Testis (tissue), 2 donors: Measurements from ENCODE around the gene ATP13A1.

Experiments
- CTCF ChIP-seq, 3 experiments: fragments of 450-650 bp in 2 of 3; fragments of 200-600 bp in 1 of 3; sonication (generic) in 1 of 3; IDR thresholded peaks; one replicate each; pipeline ENCODE4 v1.5.1; 2016 to 2019; ENCODE audit warnings: antibody characterized with exemption in 3 of 3, mild to moderate bottlenecking in 2 of 3, moderate library complexity in 1 of 3
- POLR2A ChIP-seq: fragments of 450-650 bp; IDR thresholded peaks from one replicate; pipeline ENCODE4 v1.6.1; 2017; ENCODE audit warnings: antibody characterized with exemption, mild to moderate bottlenecking, moderate library complexity

DNA sequence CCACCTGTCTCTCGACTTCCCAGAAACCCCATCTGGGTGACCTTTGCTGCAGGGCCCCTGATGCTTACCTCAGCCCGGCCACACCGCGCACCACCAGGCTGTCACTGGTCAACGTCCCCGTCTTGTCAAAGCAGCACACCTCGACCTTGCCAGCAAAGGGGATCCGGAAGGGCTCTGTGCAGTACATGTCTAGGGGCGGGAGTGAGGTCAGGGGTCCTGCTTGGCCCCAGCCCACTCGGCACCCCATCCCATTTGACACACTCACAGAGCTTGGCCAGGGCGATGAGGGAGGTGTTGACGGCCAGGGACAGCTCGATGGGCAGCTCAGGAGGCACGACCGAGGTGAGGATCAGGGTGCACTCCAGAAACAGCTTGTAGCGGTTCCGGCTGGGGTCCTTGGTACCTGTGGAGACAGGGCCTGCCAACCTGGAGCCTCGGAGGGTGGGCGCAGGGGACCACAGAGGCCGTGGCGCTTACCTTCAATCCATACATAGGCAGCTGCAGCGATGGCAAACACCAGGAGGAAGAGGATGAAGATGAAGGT, 8.4 kb downstream of the ATP13A1 start:
- no peak for TF ChIP-seq CTCF (IDR thresholded peaks at IDR 0.05)
- TF ChIP-seq POLR2A = no peak
